ENCODE results near the gene C19orf44. TPM values are rescaled to one million over a fixed set of nuclear protein-coding genes. Genes with fewer than 3 reads are reported as not detected.

C19orf44 gene
- total RNA-seq, 2 experiments from 2014 or later, result 6.8 to 7.6 TPM

DNA sequence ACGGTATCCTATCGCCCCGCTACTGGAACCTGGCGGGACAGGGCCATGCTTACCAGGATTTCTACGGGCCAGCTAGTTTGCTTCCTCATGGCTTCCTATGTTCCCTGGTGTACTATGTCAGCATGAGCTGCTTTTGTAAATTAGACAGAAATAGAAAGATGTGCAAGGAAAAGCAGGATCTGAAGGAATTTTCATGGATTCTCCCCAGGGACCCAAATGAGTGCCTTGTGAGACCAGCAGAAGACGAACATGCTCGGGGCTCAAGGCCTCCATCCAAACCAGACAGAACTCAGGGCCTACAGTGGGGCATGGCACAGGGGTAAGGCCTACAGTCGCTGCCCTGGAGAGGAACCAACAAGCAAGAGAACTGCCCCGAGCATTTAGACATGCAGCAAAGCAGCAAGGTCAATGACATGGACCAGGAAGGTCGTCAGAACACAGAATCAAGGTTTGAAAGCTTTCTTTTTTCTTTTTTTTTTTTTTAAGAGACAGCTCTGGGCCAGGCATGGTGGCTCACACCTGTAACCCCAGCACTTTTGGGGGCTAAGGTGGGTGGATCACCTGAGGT, 41.8 kb upstream of the C19orf44 start:
- peaks cover 1% of the 10 kb centered on the region; the same call in 1 of the 2 replicates for H4K20me1 ChIP-seq (ENCODE audit: insufficient read depth, low read length)

DNA sequence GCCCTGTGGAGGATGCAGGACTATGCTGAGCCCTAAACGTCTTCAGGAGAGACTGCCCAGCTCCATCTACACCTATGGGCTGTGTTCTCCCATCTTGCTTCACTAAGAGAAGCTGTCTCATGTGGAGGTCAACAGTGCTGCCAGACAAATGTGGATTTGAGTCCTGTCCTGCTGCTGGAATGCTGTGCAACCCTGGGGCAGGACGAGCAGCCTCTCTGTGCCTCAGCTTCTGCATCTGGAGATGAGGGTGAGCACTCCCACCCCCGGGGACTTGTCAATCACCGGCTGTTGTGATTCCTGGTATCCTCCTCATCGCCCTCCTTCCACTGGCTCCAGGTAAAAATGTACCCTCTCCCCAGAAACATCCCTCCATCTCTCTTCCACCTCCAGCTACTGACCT, 40.7 kb upstream of the C19orf44 start:
- CTCF ChIA-PET (ENCODE audit: unreplicated experiment), result no interaction called here
- Histone ChIP-seq H3K9me3 (ENCODE audit: low read length) (no peaks in the 10 kb centered on the region), H3K9me2 (ENCODE audit: insufficient read depth, low read length) (no peaks in the 10 kb centered on the region), H4K20me1 (ENCODE audit: insufficient read depth, low read length) (peaks cover 5% of the 10 kb centered on the region; the same call in 1 of the 2 replicates), H3K4me1 (ENCODE audit: insufficient read depth, low read length, poor library complexity, severe bottlenecking) (peaks cover 67% of the 10 kb centered on the region), H3K4me3 (ENCODE audit: low read depth, low read length, poor library complexity, severe bottlenecking) (no peak overlapping the region), H3K27ac (ENCODE audit: low read depth, low read length, poor library complexity, severe bottlenecking) (no peak overlapping the region), H2AFZ (ENCODE audit: low read length) (no peak overlapping the region), H3K4me2 (ENCODE audit: low read length) (no peak overlapping the region), H3K36me3 (ENCODE audit: insufficient read depth, low read length) (peaks cover 13% of the 10 kb centered on the region), H3K79me2 (ENCODE audit: insufficient read depth, low read depth, low read length) (peaks cover 97% of the 10 kb centered on the region)
- TF ChIP-seq, protein P1, sequence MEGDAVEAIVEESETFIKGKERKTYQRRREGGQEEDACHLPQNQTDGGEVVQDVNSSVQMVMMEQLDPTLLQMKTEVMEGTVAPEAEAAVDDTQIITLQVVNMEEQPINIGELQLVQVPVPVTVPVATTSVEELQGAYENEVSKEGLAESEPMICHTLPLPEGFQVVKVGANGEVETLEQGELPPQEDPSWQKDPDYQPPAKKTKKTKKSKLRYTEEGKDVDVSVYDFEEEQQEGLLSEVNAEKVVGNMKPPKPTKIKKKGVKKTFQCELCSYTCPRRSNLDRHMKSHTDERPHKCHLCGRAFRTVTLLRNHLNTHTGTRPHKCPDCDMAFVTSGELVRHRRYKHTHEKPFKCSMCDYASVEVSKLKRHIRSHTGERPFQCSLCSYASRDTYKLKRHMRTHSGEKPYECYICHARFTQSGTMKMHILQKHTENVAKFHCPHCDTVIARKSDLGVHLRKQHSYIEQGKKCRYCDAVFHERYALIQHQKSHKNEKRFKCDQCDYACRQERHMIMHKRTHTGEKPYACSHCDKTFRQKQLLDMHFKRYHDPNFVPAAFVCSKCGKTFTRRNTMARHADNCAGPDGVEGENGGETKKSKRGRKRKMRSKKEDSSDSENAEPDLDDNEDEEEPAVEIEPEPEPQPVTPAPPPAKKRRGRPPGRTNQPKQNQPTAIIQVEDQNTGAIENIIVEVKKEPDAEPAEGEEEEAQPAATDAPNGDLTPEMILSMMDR (conservative IDR thresholded peaks at IDR 0.05; ENCODE audit: low read length), result no peak
- TF ChIP-seq EZH2phosphoT487 (IDR thresholded peaks at IDR 0.05; ENCODE audit: borderline replicate concordance, low read depth, low read length), result no peak
- POLR2A ChIA-PET, result no interaction called here
- intact Hi-C loops (cut with micrococcal nuclease; ENCODE audit: unreplicated experiment), result no loop called here
- BruUV-seq (replicated peaks), result no TSS peak
- DNase-seq (ENCODE audit: low spot score), result no peak

More for the DNA sequence above, 41.8 kb upstream of the C19orf44 start:
- Histone ChIP-seq H3K79me2 (ENCODE audit: insufficient read depth, low read depth, low read length) (peaks cover 97% of the 10 kb centered on the region), H3K4me3 (ENCODE audit: low read depth, low read length, poor library complexity, severe bottlenecking) (no peak overlapping the region), H3K36me3 (ENCODE audit: insufficient read depth, low read length) (peaks cover 18% of the 10 kb centered on the region), H3K9me3 (ENCODE audit: low read length) (peaks cover 4% of the 10 kb centered on the region; the same call in 1 of the 2 replicates), H3K4me2 (ENCODE audit: low read length) (no peak overlapping the region; the same call in 1 of the 2 replicates), H2AFZ (ENCODE audit: low read length) (no peak overlapping the region), H3K4me1 (ENCODE audit: insufficient read depth, low read length, poor library complexity, severe bottlenecking) (peaks cover 67% of the 10 kb centered on the region), H3K9me2 (ENCODE audit: insufficient read depth, low read length) (no peaks in the 10 kb centered on the region), H3K27ac (ENCODE audit: low read depth, low read length, poor library complexity, severe bottlenecking) (peak overlapping the region; percentile 39)
- no TSS peak for BruUV-seq (replicated peaks)
- ChIA-PET CTCF (ENCODE audit: unreplicated experiment) (no interaction called here), POLR2A (interaction anchor here (1.0 kb wide), 1 partner anchor 12 kb away, joined by 3 read pairs; no protein-coding TSS in a partner anchor)
- TF ChIP-seq, protein P1 (conservative IDR thresholded peaks at IDR 0.05; ENCODE audit: low read length), result no peak
- no peak for TF ChIP-seq EZH2phosphoT487 (IDR thresholded peaks at IDR 0.05; ENCODE audit: borderline replicate concordance, low read depth, low read length)
- no peak for DNase-seq (ENCODE audit: low spot score)
- intact Hi-C loops (cut with micrococcal nuclease; ENCODE audit: unreplicated experiment), result no loop called here

- H3K27ac ChIP-seq (ENCODE audit: low read depth, low read length, poor library complexity, severe bottlenecking), result peak overlapping the region; percentile 34
- POLR2A ChIA-PET, result no interaction called here
- CTCF ChIA-PET (ENCODE audit: unreplicated experiment), result no interaction called here
Measured at GRCh38 chr19:16456652-16457194, 39.5 kb upstream of the C19orf44 start.

More at GRCh38 chr19:16456652-16457194, 39.5 kb upstream of the C19orf44 start:
- H3K4me3 ChIP-seq (ENCODE audit: low read depth, low read length, poor library complexity, severe bottlenecking), result peak overlapping the region; percentile 48
- peak overlapping the region; percentile 86 for H3K4me2 ChIP-seq (ENCODE audit: low read length)
- no peaks in the 10 kb centered on the region for H3K9me3 ChIP-seq (ENCODE audit: low read length)
- TF ChIP-seq, protein P1 (conservative IDR thresholded peaks at IDR 0.05; ENCODE audit: low read length), result no peak
- no peak for TF ChIP-seq EZH2phosphoT487 (IDR thresholded peaks at IDR 0.05; ENCODE audit: borderline replicate concordance, low read depth, low read length)
- peaks cover 68% of the 10 kb centered on the region for H3K4me1 ChIP-seq (ENCODE audit: insufficient read depth, low read length, poor library complexity, severe bottlenecking)
- no peaks in the 10 kb centered on the region for H3K9me2 ChIP-seq (ENCODE audit: insufficient read depth, low read length)
- intact Hi-C loops (cut with micrococcal nuclease; ENCODE audit: unreplicated experiment), result no loop called here
- DNase-seq (ENCODE audit: low spot score), result no peak
- no peak overlapping the region for H2AFZ ChIP-seq (ENCODE audit: low read length)
- BruUV-seq (replicated peaks), result no TSS peak
- H3K79me2 ChIP-seq (ENCODE audit: insufficient read depth, low read depth, low read length), result peaks cover 94% of the 10 kb centered on the region
- H4K20me1 ChIP-seq (ENCODE audit: insufficient read depth, low read length), result peaks cover 5% of the 10 kb centered on the region; the same call in 1 of the 2 replicates
- H3K36me3 ChIP-seq (ENCODE audit: insufficient read depth, low read length), result peaks cover 13% of the 10 kb centered on the region
